NCI-H1105 treated with DMSO at 0.1 percent for 48 hours (cell line): ENCODE measurements around the gene PLA2G1B.
"Not testable (repeated sequence)": the region's sequence is repeated elsewhere in the genome, so short reads cannot be mapped to it uniquely, and the experiment has no call there.

Experiments used
- DNase-seq: peaks from one replicate; lab custom pipeline; 2025; lab: John Stamatoyannopoulos, UW

Gene PLA2G1B

GRCh38 chr12:120358412-120359100 is 31.0 kb upstream of the PLA2G1B start:
- DNase-seq: no peak

- DNase-seq: no peak
These were observed 29.5 kb upstream of the PLA2G1B start for GRCh38 chr12:120357104-120357503.

GRCh38 chr12:120356567-120357030 is 29.0 kb upstream of the PLA2G1B start:
- DNase-seq: peak; percentile 56

- no peak for DNase-seq
These were observed 26.2 kb upstream of the PLA2G1B start for GRCh38 chr12:120353556-120354317.

GRCh38 chr12:120353136-120353535 is 25.6 kb upstream of the PLA2G1B start:
- DNase-seq: no peak

GRCh38 chr12:120352117-120352516 is 24.5 kb upstream of the PLA2G1B start:
- DNase-seq: no peak

GRCh38 chr12:120350576-120351350 is 23.2 kb upstream of the PLA2G1B start:
- DNase-seq: no peak

GRCh38 chr12:120347766-120348165 is 20.2 kb upstream of the PLA2G1B start:
- DNase-seq: no peak

- DNase-seq: no peak
These were observed 19.1 kb upstream of the PLA2G1B start for GRCh38 chr12:120346681-120347080.

GRCh38 chr12:120346031-120346430 is 18.5 kb upstream of the PLA2G1B start:
- DNase-seq: no peak

- no peak for DNase-seq
These were observed 16.1 kb upstream of the PLA2G1B start for GRCh38 chr12:120343692-120344091.

- DNase-seq: no peak
These were observed 15.5 kb upstream of the PLA2G1B start for GRCh38 chr12:120343039-120343537.

GRCh38 chr12:120342175-120343038 is 14.8 kb upstream of the PLA2G1B start:
- no peak for DNase-seq

- DNase-seq: no peak
These were observed 11.7 kb upstream of the PLA2G1B start for GRCh38 chr12:120339256-120339655.

- no peak for DNase-seq
These were observed 10.2 kb upstream of the PLA2G1B start for GRCh38 chr12:120337730-120338129.

GRCh38 chr12:120336392-120336791 is 8.8 kb upstream of the PLA2G1B start:
- DNase-seq: not testable (repeated sequence)

- DNase-seq: peak; percentile 47
These were observed 7.9 kb upstream of the PLA2G1B start for GRCh38 chr12:120335447-120335846.

- no peak for DNase-seq
These were observed 4.9 kb upstream of the PLA2G1B start for GRCh38 chr12:120332523-120332922.

GRCh38 chr12:120332041-120332440 is 4.5 kb upstream of the PLA2G1B start:
- no peak for DNase-seq

GRCh38 chr12:120331390-120331789 is 3.8 kb upstream of the PLA2G1B start:
- no peak for DNase-seq

- no peak for DNase-seq
These were observed 649 bp upstream of the PLA2G1B start for GRCh38 chr12:120328228-120328627.
